HepG2 (cell line): Measurements from ENCODE around the gene OCSTAMP. TPM values are rescaled to one million over a fixed set of nuclear protein-coding genes. Genes with fewer than 3 reads are reported as not detected.

Source experiments
- DNMT3B ChIP-seq: conservative IDR thresholded peaks from 2 replicates; pipeline ENCODE4 v1.6.1; 2016; ENCODE audit warnings: missing biosample characterization, control low read depth
- KDM5A ChIP-seq: fragments of 200-600 bp; sonication (generic); IDR thresholded peaks from 2 replicates; pipeline ENCODE4 v1.7.0; 2018; ENCODE audit warnings: antibody characterized with exemption, mild to moderate bottlenecking, low read length, borderline replicate concordance
- KLF13 ChIP-seq: sonication (generic); formaldehyde crosslinking; IDR thresholded peaks from 2 replicates; pipeline ENCODE4 v1.4.0; 2020; ENCODE audit warnings: mild to moderate bottlenecking, missing genetic modification reagents
- KLF16 ChIP-seq, 2 experiments: sonication (generic) in 1 of 2; formaldehyde crosslinking in 1 of 2; IDR thresholded peaks; 2 replicates each; pipeline versions ENCODE4 v1.6.1 to v1.8.0; 2016 to 2023; ENCODE audit warnings: missing genetic modification reagents in 2 of 2, missing compliant biosample characterization in 1 of 2
- NFKBIZ ChIP-seq: IDR thresholded peaks from 2 replicates; pipeline ENCODE4 v1.6.1; 2018; ENCODE audit warnings: missing genetic modification reagents, missing compliant biosample characterization
- PHF5A ChIP-seq: IDR thresholded peaks from one replicate; pipeline ENCODE4 v1.6.1; 2018; ENCODE audit warnings: low read depth, missing genetic modification reagents; ENCODE audit not compliant: unreplicated experiment
- SKI ChIP-seq: fragments of 450-650 bp; IDR thresholded peaks from one replicate; pipeline ENCODE4 v1.6.1; 2018; ENCODE audit warnings: mild to moderate bottlenecking; ENCODE audit not compliant: partially characterized antibody
- TBL1XR1 ChIP-seq: fragments of 150-350 bp; IDR thresholded peaks from 2 replicates; pipeline ENCODE4 v1.6.1; 2014; ENCODE audit warnings: borderline replicate concordance, low read length; ENCODE audit not compliant: partially characterized antibody
- ZFP36L2 ChIP-seq: sonication (generic); formaldehyde crosslinking; IDR thresholded peaks from 2 replicates; pipeline ENCODE4 v1.4.0; 2020; ENCODE audit warnings: missing genetic modification reagents
- ZNF12 ChIP-seq: sonication (generic); formaldehyde crosslinking; IDR thresholded peaks from 2 replicates; pipeline ENCODE4 v1.5.0; 2020; ENCODE audit warnings: missing genetic modification reagents
- ZNF496 ChIP-seq: sonication (generic); formaldehyde crosslinking; IDR thresholded peaks from 2 replicates; pipeline ENCODE4 v1.8.1; 2023; ENCODE audit warnings: mild to moderate bottlenecking, moderate library complexity, missing genetic modification reagents; ENCODE audit not compliant: insufficient replicate concordance
- ZNF619 ChIP-seq: sonication (generic); formaldehyde crosslinking; IDR thresholded peaks from 2 replicates; pipeline ENCODE4 v1.4.0; 2020; ENCODE audit warnings: mild to moderate bottlenecking, missing genetic modification reagents
- ZNF749 ChIP-seq: sonication (generic); formaldehyde crosslinking; IDR thresholded peaks from 2 replicates; pipeline ENCODE4 v1.8.0; 2022; ENCODE audit warnings: mild to moderate bottlenecking, missing genetic modification reagents, moderate library complexity, borderline replicate concordance
- polyA plus RNA-seq, 8 experiments: library from polyadenylated mRNA; depleted of rRNA in 3 of 8; stranded (reverse) in 7 of 8; unstranded in 1 of 8; fragments of >200 nt; fragmentation: Illumina TruSeq in 4 of 8; extraction: Trizol in 4 of 8; gene quantifications; 2 replicates each; pipeline versions ENCODE4 v1.2.1 to v1.2.3, GENCODE V29; 2011 to 2016; ENCODE audit warnings: low read depth in 4 of 8, missing spikeins in 1 of 8, mixed read lengths in 1 of 8; ENCODE audit not compliant: insufficient read depth in 1 of 8
- total RNA-seq, 5 experiments: library from RNA; depleted of rRNA; stranded (reverse); fragments of >200 nt; fragmentation: Illumina TruSeq; extraction: Trizol; gene quantifications; 2 replicates each; pipeline ENCODE4 v1.2.3, GENCODE V29; 2016; ENCODE audit warnings: low read depth in 1 of 5
- TF ChIP-seq, protein P1 (sequence below): IDR thresholded peaks from 2 replicates; pipeline ENCODE4 v1.6.1; 2016; ENCODE audit warnings: low read depth, control low read depth
- TF ChIP-seq, protein P2 (sequence below), 2 experiments: IDR thresholded peaks; 2 replicates each; pipeline ENCODE4 v1.6.1; 2011 to 2012; ENCODE audit warnings: low read length in 2 of 2, borderline replicate concordance in 1 of 2, low read depth in 1 of 2, mild to moderate bottlenecking in 1 of 2, moderate library complexity in 1 of 2
- TF ChIP-seq, protein P3 (sequence below): sonication (generic); formaldehyde crosslinking; IDR thresholded peaks from 2 replicates; pipeline ENCODE4 v1.8.0; 2022; ENCODE audit warnings: mild to moderate bottlenecking, missing genetic modification reagents, moderate library complexity
- TF ChIP-seq, protein P4 (sequence below): sonication (generic); formaldehyde crosslinking; IDR thresholded peaks from 2 replicates; pipeline ENCODE4 v1.8.0; 2022; ENCODE audit warnings: mild to moderate bottlenecking, missing genetic modification reagents; ENCODE audit not compliant: insufficient replicate concordance

The OCSTAMP gene
- total and polyA plus RNA-seq, 2 of the 13 experiments (the other 11 are each of a cell fraction or from before 2014, with no cell fraction given): not detected

DNA sequence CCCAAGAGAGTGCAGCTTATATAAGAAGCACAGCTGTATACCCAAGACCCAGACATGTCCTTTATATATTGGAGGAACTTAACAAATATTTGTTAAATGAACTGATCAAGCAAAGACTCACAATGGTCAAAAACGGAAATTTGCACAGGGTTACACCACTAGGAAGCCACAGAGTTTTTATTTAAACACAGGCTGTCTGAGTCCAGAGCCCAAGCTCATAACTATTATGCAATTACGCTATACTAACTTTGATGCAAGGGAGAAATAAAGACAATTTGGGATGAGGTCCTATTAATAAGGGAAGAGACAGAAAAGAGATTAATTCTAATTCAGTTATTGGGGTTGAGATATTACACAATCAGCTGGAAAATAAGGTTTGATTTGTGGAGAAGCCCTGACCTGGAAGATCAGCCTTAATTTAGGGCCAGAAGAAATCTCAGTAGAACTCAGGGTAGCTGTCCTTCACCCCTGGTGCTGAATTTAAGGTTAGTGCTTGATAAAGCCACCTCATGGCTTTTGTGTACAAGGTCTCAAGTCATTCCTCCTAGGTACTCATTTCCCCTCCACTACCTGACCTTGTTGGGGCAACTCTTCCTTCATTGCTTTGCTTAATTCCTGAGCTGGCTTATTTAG is 26.6 kb downstream of the OCSTAMP start (continued):
- TF ChIP-seq, protein P1, sequence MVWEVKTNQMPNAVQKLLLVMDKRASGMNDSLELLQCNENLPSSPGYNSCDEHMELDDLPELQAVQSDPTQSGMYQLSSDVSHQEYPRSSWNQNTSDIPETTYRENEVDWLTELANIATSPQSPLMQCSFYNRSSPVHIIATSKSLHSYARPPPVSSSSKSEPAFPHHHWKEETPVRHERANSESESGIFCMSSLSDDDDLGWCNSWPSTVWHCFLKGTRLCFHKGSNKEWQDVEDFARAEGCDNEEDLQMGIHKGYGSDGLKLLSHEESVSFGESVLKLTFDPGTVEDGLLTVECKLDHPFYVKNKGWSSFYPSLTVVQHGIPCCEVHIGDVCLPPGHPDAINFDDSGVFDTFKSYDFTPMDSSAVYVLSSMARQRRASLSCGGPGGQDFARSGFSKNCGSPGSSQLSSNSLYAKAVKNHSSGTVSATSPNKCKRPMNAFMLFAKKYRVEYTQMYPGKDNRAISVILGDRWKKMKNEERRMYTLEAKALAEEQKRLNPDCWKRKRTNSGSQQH: 0 out of 2 replicates have a peak, but pooled peaks have one; percentile 45
- no peak for TF ChIP-seq ZNF749 (CRISPR knock-in tag)
- 0 out of 2 replicates have a peak, but pooled peaks have one; percentile 24 for TF ChIP-seq KDM5A
- 0 out of 2 replicates have a peak, but pooled peaks have one; percentile 33 for TF ChIP-seq DNMT3B (CRISPR knock-in tag)
- no peak for TF ChIP-seq ZNF619 (CRISPR knock-in tag)
- 0 out of 2 replicates have a peak, but pooled peaks have one; percentile 26 for TF ChIP-seq NFKBIZ (CRISPR knock-in tag)
- peak; percentile 40 for TF ChIP-seq TBL1XR1
- peak; percentile 84 for TF ChIP-seq SKI
- TF ChIP-seq, protein P2, sequence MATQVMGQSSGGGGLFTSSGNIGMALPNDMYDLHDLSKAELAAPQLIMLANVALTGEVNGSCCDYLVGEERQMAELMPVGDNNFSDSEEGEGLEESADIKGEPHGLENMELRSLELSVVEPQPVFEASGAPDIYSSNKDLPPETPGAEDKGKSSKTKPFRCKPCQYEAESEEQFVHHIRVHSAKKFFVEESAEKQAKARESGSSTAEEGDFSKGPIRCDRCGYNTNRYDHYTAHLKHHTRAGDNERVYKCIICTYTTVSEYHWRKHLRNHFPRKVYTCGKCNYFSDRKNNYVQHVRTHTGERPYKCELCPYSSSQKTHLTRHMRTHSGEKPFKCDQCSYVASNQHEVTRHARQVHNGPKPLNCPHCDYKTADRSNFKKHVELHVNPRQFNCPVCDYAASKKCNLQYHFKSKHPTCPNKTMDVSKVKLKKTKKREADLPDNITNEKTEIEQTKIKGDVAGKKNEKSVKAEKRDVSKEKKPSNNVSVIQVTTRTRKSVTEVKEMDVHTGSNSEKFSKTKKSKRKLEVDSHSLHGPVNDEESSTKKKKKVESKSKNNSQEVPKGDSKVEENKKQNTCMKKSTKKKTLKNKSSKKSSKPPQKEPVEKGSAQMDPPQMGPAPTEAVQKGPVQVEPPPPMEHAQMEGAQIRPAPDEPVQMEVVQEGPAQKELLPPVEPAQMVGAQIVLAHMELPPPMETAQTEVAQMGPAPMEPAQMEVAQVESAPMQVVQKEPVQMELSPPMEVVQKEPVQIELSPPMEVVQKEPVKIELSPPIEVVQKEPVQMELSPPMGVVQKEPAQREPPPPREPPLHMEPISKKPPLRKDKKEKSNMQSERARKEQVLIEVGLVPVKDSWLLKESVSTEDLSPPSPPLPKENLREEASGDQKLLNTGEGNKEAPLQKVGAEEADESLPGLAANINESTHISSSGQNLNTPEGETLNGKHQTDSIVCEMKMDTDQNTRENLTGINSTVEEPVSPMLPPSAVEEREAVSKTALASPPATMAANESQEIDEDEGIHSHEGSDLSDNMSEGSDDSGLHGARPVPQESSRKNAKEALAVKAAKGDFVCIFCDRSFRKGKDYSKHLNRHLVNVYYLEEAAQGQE (IDR thresholded peaks at IDR 0.05; ENCODE audit: borderline replicate concordance in 1 of 2, low read depth in 1 of 2, low read length in 2 of 2): peak; percentile 78 to 98
- TF ChIP-seq ZNF12 (CRISPR knock-in tag): peak; percentile 56; the same call in 1 of the 2 replicates
- TF ChIP-seq PHF5A (CRISPR knock-in tag): no peak
- no peak for TF ChIP-seq KLF13
- TF ChIP-seq ZNF496 (CRISPR knock-in tag): no peak
- peak in 1 of 2 experiments; percentile 51; a peak in 1 of 4 replicates for TF ChIP-seq KLF16 (CRISPR knock-in tag; IDR thresholded peaks at IDR 0.05)
- TF ChIP-seq ZFP36L2 (CRISPR knock-in tag): 0 out of 2 replicates have a peak, but pooled peaks have one; percentile 54
- TF ChIP-seq, protein P3, sequence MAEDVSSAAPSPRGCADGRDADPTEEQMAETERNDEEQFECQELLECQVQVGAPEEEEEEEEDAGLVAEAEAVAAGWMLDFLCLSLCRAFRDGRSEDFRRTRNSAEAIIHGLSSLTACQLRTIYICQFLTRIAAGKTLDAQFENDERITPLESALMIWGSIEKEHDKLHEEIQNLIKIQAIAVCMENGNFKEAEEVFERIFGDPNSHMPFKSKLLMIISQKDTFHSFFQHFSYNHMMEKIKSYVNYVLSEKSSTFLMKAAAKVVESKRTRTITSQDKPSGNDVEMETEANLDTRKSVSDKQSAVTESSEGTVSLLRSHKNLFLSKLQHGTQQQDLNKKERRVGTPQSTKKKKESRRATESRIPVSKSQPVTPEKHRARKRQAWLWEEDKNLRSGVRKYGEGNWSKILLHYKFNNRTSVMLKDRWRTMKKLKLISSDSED (CRISPR knock-in tag): no peak
- TF ChIP-seq, protein P4, sequence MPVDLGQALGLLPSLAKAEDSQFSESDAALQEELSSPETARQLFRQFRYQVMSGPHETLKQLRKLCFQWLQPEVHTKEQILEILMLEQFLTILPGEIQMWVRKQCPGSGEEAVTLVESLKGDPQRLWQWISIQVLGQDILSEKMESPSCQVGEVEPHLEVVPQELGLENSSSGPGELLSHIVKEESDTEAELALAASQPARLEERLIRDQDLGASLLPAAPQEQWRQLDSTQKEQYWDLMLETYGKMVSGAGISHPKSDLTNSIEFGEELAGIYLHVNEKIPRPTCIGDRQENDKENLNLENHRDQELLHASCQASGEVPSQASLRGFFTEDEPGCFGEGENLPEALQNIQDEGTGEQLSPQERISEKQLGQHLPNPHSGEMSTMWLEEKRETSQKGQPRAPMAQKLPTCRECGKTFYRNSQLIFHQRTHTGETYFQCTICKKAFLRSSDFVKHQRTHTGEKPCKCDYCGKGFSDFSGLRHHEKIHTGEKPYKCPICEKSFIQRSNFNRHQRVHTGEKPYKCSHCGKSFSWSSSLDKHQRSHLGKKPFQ (CRISPR knock-in tag): peak; percentile 44
